ENCODE measurements around the gene ARL2BP.
"Not testable (repeated sequence)": the region's sequence is repeated elsewhere in the genome, so short reads cannot be mapped to it uniquely, and the experiment has no call there.

ARL2BP gene

DNA sequence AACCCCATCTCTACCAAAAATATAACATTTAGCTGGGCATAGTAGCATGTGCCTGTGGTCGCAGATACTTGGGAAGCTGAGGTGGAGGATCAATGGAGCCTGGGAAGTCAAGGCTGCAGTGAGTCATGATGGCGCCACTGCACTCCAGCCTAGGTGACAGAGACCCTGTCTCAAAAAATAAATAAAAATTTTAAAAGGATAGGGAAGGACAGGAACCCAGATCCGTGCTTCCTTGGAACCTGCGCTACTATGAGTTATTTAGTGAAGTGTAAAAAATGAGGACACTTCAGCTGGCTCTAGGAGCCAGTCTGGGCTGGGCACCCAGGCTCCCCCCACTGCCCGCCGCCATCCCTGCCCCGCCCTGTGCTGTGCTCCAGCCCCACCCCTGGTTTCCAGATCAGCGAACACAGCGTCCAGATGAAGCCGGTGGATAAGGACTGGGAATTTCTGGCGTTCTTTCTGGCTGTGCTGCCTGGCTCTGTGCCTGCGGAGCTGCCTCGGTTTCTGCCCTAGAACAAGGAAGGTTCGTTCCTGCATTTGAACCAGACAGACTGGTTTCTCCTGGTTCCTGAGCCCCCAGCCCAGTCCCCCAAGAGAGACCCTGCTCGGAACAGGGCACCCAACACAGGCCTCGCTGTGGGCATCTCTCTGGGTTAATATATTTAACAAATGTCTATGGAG, 20.9 kb downstream of the ARL2BP start:
- no peak for DNase-seq (ENCODE audit: low spot score)
- in situ Hi-C loops (cut with MboI; ENCODE audit: low pct_unique_long_range_greater_than_20kb, low sequenced_read_pairs, unreplicated experiment): no loop called here
- TF ChIP-seq, protein P1, sequence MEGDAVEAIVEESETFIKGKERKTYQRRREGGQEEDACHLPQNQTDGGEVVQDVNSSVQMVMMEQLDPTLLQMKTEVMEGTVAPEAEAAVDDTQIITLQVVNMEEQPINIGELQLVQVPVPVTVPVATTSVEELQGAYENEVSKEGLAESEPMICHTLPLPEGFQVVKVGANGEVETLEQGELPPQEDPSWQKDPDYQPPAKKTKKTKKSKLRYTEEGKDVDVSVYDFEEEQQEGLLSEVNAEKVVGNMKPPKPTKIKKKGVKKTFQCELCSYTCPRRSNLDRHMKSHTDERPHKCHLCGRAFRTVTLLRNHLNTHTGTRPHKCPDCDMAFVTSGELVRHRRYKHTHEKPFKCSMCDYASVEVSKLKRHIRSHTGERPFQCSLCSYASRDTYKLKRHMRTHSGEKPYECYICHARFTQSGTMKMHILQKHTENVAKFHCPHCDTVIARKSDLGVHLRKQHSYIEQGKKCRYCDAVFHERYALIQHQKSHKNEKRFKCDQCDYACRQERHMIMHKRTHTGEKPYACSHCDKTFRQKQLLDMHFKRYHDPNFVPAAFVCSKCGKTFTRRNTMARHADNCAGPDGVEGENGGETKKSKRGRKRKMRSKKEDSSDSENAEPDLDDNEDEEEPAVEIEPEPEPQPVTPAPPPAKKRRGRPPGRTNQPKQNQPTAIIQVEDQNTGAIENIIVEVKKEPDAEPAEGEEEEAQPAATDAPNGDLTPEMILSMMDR (IDR thresholded peaks at IDR 0.05; ENCODE audit: extremely low read depth, insufficient read depth, missing control alignments): no peak

DNA sequence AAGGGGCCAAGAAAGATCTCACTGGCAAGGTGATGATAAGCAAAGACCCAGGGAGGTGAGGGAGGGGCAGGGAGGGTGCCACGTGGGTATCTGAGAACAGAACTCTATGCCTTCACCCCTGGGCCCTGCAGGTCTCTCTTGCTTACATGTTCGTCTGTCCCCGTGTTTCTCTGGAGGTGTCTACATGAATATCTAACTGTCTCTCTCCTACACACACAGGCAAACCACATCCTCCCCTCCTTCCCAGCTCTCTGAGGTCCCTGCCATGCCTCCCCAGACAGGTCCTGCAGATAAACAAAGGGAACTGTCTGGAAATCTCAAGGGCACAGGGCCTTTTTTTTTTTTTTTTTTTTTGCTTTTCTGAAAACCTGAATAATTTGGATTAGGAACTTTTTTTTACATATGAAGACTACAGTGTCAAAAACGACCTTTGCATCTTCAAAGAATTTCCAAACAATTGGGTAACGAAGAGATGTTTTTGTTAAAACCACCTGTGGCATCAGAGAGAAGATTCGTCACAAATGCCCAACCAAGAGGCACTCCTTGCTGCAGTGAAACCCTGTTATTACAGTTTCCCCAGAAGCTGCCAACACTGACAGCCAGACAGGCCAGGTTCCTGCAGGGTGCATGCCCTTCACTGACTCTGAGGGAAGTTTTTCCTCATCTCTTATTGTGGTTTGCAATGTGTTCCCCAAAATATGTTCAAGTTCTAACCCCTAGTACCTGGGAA, 21.6 kb downstream of the ARL2BP start:
- TF ChIP-seq, protein P1 (IDR thresholded peaks at IDR 0.05; ENCODE audit: extremely low read depth, insufficient read depth, missing control alignments): no peak
- peak; percentile 31 for DNase-seq (ENCODE audit: low spot score)
- in situ Hi-C loops (cut with MboI; ENCODE audit: low pct_unique_long_range_greater_than_20kb, low sequenced_read_pairs, unreplicated experiment): no loop called here

DNA sequence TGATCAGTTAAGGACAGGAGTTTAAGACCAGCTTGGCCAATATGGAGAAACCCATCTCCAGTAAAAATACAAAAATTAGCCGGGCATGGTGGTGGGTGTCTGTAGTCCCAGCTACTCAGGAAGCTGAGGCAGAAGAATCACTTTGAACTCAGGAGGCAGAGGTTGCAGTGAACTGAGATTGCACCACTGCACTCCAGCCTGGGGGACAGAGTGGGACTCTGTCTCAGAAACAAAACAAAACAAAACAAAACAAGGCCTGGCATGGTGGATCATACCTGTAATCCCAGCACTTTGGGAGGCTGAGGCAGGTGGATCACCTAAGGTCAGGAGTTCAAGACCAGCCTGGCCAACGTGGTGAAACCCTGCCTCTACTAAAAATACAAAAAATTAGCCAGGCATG, 22.3 kb downstream of the ARL2BP start:
- not testable (repeated sequence) for DNase-seq (ENCODE audit: low spot score)

DNA sequence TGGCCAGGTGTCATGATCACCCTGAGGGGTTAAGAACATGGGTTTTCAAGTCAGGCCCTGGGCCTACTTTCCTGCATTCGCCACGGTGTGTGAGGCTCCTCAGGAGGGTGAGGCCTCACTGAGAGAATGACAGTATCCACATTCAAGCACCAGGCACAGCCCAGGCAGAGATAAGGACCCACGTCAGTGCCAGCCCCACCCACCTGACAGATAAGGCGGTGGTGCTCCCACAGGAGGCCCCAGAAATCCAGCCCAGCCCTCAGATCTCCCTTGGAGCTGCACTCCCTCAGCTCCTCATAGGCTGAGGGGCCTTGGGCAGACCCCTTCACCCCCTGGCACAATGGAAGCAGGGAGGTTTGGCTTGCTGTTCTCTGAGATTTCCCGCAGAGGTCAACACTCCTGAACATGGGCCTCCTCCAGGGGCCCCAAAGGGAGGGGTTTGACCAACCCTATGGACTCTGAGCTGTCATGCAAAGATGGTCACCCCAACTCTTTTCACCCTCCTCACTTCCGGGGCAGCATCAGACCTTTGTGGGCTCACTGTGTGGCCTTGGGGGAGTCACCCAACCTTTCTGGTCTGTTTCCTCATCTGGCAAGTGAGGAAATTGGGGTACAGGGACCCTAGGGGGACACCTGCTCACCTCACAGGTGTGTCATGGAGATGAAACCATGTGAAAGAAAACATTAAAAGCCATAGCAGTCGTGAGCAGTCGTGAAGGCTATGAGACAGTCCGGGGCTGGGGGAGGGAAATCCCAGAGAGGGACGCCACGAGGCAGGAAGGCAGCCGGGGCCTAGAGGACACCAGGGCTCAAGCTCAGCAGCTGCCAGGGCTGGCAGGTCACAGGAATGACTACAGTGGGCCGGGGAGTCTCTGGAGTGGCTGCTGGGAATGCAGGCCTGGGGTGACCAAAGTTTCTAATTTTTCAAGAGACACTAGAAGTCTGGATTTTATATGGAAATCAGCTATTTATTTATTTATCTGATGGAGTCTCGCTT, 24.0 kb downstream of the ARL2BP start:
- TF ChIP-seq, protein P1 (IDR thresholded peaks at IDR 0.05; ENCODE audit: extremely low read depth, insufficient read depth, missing control alignments): no peak
- no peak for DNase-seq (ENCODE audit: low spot score)
- in situ Hi-C loops (cut with MboI; ENCODE audit: low pct_unique_long_range_greater_than_20kb, low sequenced_read_pairs, unreplicated experiment): no loop called here

More for the DNA sequence above, 22.3 kb downstream of the ARL2BP start:
- in situ Hi-C loops (cut with MboI; ENCODE audit: low pct_unique_long_range_greater_than_20kb, low sequenced_read_pairs, unreplicated experiment): not testable (repeated sequence)

DNA sequence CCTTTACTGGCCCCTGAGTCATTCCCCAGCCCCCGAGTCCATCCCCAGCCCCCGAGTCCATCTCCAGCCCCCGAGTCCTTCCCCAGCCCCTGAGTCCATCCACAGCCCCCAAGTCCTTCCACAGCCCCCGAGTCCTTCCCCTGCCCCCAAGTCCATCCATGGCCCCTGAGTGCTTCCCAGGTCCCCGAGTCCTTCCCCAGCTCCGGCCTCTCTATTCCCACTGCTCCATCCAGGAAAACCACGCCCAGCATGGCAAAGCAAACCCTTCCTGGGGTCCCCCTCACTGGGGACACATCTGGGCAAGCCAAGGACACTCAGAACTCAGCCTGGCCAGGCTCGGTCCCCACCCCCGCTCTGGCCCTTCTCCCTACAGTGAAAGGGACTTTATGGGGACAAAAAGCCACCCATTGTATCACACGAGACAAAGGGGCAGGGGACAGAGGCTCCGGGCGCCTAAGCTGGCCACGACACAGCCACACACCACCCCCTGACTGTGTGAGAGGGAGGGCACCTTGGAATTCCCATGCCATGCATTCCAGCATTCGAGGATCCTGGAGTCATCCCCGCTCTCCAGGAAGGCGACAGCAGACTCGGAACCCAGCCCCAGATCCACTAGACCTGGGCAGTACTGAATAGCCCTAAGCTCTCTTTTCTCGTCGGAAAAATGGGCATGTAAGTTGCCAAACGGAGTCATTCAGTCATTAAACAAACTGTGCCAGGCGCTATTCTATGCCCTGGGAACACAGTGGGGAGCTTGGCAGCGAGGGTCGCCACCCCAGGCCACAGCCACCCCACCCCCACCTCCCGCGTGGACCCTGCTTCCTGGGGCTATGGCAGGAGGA, 25.4 kb downstream of the ARL2BP start:
- TF ChIP-seq, protein P1 (IDR thresholded peaks at IDR 0.05; ENCODE audit: extremely low read depth, insufficient read depth, missing control alignments): no peak
- in situ Hi-C loops (cut with MboI; ENCODE audit: low pct_unique_long_range_greater_than_20kb, low sequenced_read_pairs, unreplicated experiment): no loop called here
- DNase-seq (ENCODE audit: low spot score): no peak

DNA sequence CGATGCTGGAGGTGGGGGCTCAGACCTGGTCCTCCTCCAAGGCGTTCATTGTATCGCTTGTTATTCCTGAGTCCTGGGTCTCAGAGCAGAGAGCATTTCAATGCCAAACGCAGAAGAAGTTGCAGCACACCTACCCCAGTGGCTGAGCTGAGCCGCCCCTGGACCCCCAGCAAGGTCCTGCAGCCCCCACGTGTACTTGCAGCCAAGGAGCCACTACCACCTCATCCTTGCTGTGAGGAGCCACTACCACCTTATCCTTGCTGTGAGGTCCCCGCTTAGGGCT, 25.9 kb downstream of the ARL2BP start:
- TF ChIP-seq, protein P1 (IDR thresholded peaks at IDR 0.05; ENCODE audit: extremely low read depth, insufficient read depth, missing control alignments): no peak
- in situ Hi-C loops (cut with MboI; ENCODE audit: low pct_unique_long_range_greater_than_20kb, low sequenced_read_pairs, unreplicated experiment): no loop called here
- no peak for DNase-seq (ENCODE audit: low spot score)
